ENCODE data around the gene ECEL1.

Gene ECEL1

DNA sequence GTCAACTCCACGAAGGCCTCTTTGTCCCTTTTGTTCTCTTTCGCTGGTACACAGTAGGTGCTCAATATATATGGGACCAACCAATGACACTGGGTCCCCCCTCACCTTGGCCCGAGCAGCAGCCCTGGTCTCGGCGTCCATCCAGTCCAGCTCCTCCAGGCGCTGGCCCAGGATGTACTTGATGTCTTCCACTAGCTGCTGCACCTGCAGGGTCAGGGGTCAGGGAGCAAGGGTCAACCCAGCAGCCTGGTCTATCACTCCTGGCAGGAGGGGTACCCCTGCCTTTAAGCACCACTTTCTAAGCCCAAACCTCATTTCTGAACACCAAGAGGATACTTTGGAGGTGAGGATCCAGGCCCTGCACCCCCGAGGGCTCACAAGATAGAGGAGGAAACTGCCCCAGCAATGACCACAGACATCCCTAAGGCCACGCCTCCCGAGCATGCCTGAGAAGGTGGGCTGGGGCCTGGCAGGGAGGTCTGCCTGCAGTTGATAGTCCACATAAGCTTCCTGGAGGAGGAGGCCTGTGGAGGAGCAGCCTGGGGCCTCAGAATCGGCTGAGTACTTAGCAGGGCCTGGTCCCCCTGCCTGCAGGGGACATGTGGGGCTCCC, 4.2 kb downstream of the ECEL1 start:
- Histone ChIP-seq H4K20me1 (ENCODE audit: low read depth, low read length) (no peaks in the 10 kb centered on the region), H3F3A (ENCODE audit: insufficient read depth) (no peaks in the 10 kb centered on the region), H2AFZ (ENCODE audit: low read depth, low read length, severe bottlenecking) (no peak overlapping the region), H3K4me2 (ENCODE audit: low read depth, low read length, poor library complexity, severe bottlenecking) (no peak overlapping the region), H3K36me3 (ENCODE audit: low read length) (no peaks in the 10 kb centered on the region), H3K27ac (ENCODE audit: low read depth, low read length) (no peak overlapping the region), H3K9me2 (replicated peaks; ENCODE audit: insufficient read depth, low read length) (no peaks in the 10 kb centered on the region), H3K27me3 (ENCODE audit: low read length) (no peaks in the 10 kb centered on the region), H3K4me3 (ENCODE audit: insufficient read depth, low read length, poor library complexity, severe bottlenecking) (no peak overlapping the region), H3K9me3 (ENCODE audit: insufficient read depth, low read length) (no peaks in the 10 kb centered on the region), H3K79me2 (ENCODE audit: insufficient read depth, low read length) (no peaks in the 10 kb centered on the region), H3K9ac (ENCODE audit: low read length) (no peak overlapping the region)
- TF ChIP-seq, protein P1, sequence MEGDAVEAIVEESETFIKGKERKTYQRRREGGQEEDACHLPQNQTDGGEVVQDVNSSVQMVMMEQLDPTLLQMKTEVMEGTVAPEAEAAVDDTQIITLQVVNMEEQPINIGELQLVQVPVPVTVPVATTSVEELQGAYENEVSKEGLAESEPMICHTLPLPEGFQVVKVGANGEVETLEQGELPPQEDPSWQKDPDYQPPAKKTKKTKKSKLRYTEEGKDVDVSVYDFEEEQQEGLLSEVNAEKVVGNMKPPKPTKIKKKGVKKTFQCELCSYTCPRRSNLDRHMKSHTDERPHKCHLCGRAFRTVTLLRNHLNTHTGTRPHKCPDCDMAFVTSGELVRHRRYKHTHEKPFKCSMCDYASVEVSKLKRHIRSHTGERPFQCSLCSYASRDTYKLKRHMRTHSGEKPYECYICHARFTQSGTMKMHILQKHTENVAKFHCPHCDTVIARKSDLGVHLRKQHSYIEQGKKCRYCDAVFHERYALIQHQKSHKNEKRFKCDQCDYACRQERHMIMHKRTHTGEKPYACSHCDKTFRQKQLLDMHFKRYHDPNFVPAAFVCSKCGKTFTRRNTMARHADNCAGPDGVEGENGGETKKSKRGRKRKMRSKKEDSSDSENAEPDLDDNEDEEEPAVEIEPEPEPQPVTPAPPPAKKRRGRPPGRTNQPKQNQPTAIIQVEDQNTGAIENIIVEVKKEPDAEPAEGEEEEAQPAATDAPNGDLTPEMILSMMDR (IDR thresholded peaks at IDR 0.05; ENCODE audit: insufficient read depth, low read length, poor library complexity, severe bottlenecking) = no peak

DNA sequence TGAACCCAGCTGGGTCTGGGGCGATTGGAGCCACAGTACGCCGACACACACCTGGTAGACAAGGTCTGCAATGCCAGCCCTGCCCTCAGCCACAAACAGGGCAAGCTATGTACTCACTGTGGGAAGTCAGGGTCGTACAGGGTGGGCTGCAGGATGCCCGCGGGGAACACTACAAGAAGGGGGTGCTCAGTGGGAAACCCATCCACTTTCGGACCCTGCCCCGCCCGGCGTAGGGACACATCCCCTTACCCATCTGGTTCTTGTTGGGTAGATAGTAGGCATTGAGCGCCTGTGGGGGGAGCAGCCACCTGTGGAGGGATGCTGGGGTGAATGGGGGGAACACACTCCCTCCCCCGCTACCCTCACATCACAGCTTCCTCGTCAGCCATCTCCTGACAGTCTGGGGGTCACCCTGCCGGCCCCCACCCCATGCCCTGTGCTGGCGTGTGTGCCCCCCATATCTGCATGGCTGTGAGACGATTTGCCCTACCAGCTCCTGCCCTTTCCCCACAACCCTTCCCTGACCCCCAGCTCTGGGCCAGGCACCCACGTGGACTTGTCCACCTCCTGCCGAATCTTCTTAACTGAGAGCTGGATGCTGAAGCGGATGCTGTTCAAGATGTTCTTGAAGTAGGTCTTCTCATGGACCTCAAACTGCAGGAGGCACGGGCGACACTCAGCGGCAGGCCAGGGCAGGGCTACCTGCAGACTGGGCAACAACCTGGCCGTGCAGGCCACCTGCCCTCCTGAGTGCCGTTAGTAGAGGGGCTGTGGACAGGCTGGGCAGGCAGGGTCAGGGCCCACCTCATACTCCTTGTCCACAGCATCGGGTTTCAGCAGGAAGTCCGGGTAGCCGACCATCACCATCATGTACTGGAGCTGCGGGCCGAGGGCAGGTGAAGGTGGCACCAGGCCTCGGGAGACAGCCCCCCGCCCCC, 5.1 kb downstream of the ECEL1 start:
- Histone ChIP-seq H3K9me3 (ENCODE audit: insufficient read depth, low read length) (no peaks in the 10 kb centered on the region), H3K27ac (ENCODE audit: low read depth, low read length) (no peak overlapping the region), H4K20me1 (ENCODE audit: low read depth, low read length) (no peaks in the 10 kb centered on the region), H3K9me2 (replicated peaks; ENCODE audit: insufficient read depth, low read length) (no peaks in the 10 kb centered on the region), H3K27me3 (ENCODE audit: low read length) (no peaks in the 10 kb centered on the region), H3K79me2 (ENCODE audit: insufficient read depth, low read length) (no peaks in the 10 kb centered on the region), H3K4me2 (ENCODE audit: low read depth, low read length, poor library complexity, severe bottlenecking) (no peak overlapping the region), H3K36me3 (ENCODE audit: low read length) (no peaks in the 10 kb centered on the region), H3K4me3 (ENCODE audit: insufficient read depth, low read length, poor library complexity, severe bottlenecking) (no peak overlapping the region), H2AFZ (ENCODE audit: low read depth, low read length, severe bottlenecking) (no peak overlapping the region), H3F3A (ENCODE audit: insufficient read depth) (no peaks in the 10 kb centered on the region), H3K9ac (ENCODE audit: low read length) (no peak overlapping the region)
- TF ChIP-seq EZH2phosphoT487 (conservative IDR thresholded peaks at IDR 0.05; ENCODE audit: low read length) = no peak
- TF ChIP-seq, protein P1 (IDR thresholded peaks at IDR 0.05; ENCODE audit: insufficient read depth, low read length, poor library complexity, severe bottlenecking) = no peak

DNA sequence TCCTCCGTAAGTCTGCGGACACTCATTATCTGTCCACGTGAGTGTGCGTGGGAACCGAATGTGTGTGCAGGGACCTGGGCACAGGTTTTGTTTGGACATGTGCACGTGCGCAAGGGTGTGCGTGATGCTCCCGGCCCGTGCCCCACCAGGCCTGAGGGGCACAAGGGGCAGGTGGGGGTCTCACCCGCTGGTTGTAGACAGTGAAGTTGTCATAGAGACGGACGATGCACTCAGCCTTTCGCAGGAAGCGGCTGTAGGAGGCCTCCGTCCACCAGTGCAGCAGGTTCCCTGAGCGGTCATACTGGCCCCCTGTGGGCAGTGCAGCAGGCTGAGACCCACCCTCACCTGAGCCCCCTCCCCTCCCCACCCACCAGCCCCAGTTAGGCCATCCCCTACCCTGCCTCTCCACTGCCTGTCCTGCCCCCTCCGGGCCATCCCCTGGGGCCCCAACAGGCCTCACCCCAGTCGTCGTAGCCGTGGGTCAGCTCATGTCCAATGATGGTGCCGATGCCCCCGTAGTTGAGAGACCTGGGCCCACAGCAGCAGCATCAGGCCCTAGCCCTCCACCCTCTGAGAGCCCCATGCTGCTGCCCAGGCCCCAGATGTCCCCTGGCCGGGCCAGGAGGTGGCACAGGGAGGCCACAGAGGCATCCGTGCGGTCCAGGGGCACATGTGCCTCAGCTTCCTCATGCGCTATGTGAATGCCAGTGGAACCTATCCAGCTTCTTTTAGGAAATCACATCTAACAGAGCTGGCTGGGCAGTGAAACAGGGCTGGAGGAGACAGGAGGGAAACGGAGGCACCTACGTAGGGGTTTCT, 6.1 kb downstream of the ECEL1 start:
- H3K9me2 ChIP-seq (replicated peaks; ENCODE audit: insufficient read depth, low read length) = no peaks in the 10 kb centered on the region
- H3K27ac ChIP-seq (ENCODE audit: low read depth, low read length) = no peak overlapping the region
- no peak overlapping the region for H3K9ac ChIP-seq (ENCODE audit: low read length)
- TF ChIP-seq, protein P1 (IDR thresholded peaks at IDR 0.05; ENCODE audit: insufficient read depth, low read length, poor library complexity, severe bottlenecking) = no peak
- TF ChIP-seq EZH2phosphoT487 (conservative IDR thresholded peaks at IDR 0.05; ENCODE audit: low read length) = no peak
- no peaks in the 10 kb centered on the region for H4K20me1 ChIP-seq (ENCODE audit: low read depth, low read length)
- H3K79me2 ChIP-seq (ENCODE audit: insufficient read depth, low read length) = no peaks in the 10 kb centered on the region
- no peak overlapping the region for H2AFZ ChIP-seq (ENCODE audit: low read depth, low read length, severe bottlenecking)
- no peak overlapping the region for H3K4me3 ChIP-seq (ENCODE audit: insufficient read depth, low read length, poor library complexity, severe bottlenecking)
- H3K27me3 ChIP-seq (ENCODE audit: low read length) = no peaks in the 10 kb centered on the region
- H3K4me2 ChIP-seq (ENCODE audit: low read depth, low read length, poor library complexity, severe bottlenecking) = no peak overlapping the region
- H3K36me3 ChIP-seq (ENCODE audit: low read length) = no peaks in the 10 kb centered on the region
- no peaks in the 10 kb centered on the region for H3K9me3 ChIP-seq (ENCODE audit: insufficient read depth, low read length)
- H3F3A ChIP-seq (ENCODE audit: insufficient read depth) = no peaks in the 10 kb centered on the region
